HepG2 (cell line): ENCODE results near the gene HNRNPM. TPM values are rescaled to one million over a fixed set of nuclear protein-coding genes. Genes with fewer than 3 reads are reported as not detected.

Experiments
- ASH2L ChIP-seq: fragments of 300-600, 200-600 bp; sonication (generic); IDR thresholded peaks from 2 replicates; pipeline ENCODE4 v1.7.0; 2017; ENCODE audit warnings: low read depth, mild to moderate bottlenecking, moderate library complexity, mixed read lengths, low read length; ENCODE audit not compliant: insufficient read length
- CREBL2 ChIP-seq: sonication (generic); formaldehyde crosslinking; IDR thresholded peaks from 2 replicates; pipeline ENCODE4 v1.8.1; 2023; ENCODE audit warnings: missing genetic modification reagents, mild to moderate bottlenecking, borderline replicate concordance
- FOXA1 ChIP-seq, 2 experiments: fragments of 450-650 bp in 1 of 2; sonication (generic) in 1 of 2; formaldehyde crosslinking in 1 of 2; IDR thresholded peaks; 2 replicates each; pipeline versions ENCODE4 v1.4.0 to v1.6.1; 2016 to 2020; ENCODE audit warnings: missing genetic modification reagents in 1 of 2
- GABPA ChIP-seq, 2 experiments: IDR thresholded peaks; 2 replicates each; pipeline ENCODE4 v1.6.1; 2011 to 2016; ENCODE audit warnings: low read depth in 2 of 2, low read length in 1 of 2, missing biosample characterization in 1 of 2, missing genetic modification characterization in 1 of 2
- MYC ChIP-seq: sonication (generic); formaldehyde crosslinking; IDR thresholded peaks from 2 replicates; pipeline ENCODE4 v1.9.0; 2021; ENCODE audit warnings: missing genetic modification reagents, borderline replicate concordance
- POGK ChIP-seq: sonication (generic); formaldehyde crosslinking; conservative IDR thresholded peaks from 2 replicates; pipeline ENCODE4 v1.8.0; 2022; ENCODE audit warnings: mild to moderate bottlenecking, moderate library complexity, missing genetic modification reagents
- TEAD3 ChIP-seq: optimal IDR thresholded peaks from 2 replicates; pipeline ENCODE3; 2016; ENCODE audit warnings: borderline replicate concordance
- THAP11 ChIP-seq: IDR thresholded peaks from 2 replicates; pipeline ENCODE4 v1.6.1; 2016; ENCODE audit warnings: missing biosample characterization, missing genetic modification reagents
- ZFP37 ChIP-seq: sonication (generic); formaldehyde crosslinking; IDR thresholded peaks from 2 replicates; pipeline ENCODE4 v1.4.0; 2020; ENCODE audit warnings: missing genetic modification reagents, borderline replicate concordance
- ZNF337 ChIP-seq: sonication (generic); formaldehyde crosslinking; IDR thresholded peaks from 2 replicates; pipeline ENCODE4 v1.5.1; 2020; ENCODE audit warnings: missing genetic modification reagents, low read depth, mild to moderate bottlenecking, borderline replicate concordance
- ZNF530 ChIP-seq: sonication (generic); formaldehyde crosslinking; IDR thresholded peaks from 2 replicates; pipeline ENCODE4 v1.5.0; 2020; ENCODE audit warnings: low read depth, mild to moderate bottlenecking, missing genetic modification reagents
- ZNF800 ChIP-seq: sonication (generic); formaldehyde crosslinking; IDR thresholded peaks from 2 replicates; pipeline ENCODE4 v1.4.0; 2020; ENCODE audit warnings: missing genetic modification reagents
- polyA plus RNA-seq, 8 experiments: library from polyadenylated mRNA; depleted of rRNA in 3 of 8; stranded (reverse) in 7 of 8; unstranded in 1 of 8; fragments of >200 nt; fragmentation: Illumina TruSeq in 4 of 8; extraction: Trizol in 4 of 8; gene quantifications; 2 replicates each; pipeline versions ENCODE4 v1.2.1 to v1.2.3, GENCODE V29; 2011 to 2016; ENCODE audit warnings: low read depth in 4 of 8, missing spikeins in 1 of 8, mixed read lengths in 1 of 8; ENCODE audit not compliant: insufficient read depth in 1 of 8
- total RNA-seq, 5 experiments: library from RNA; depleted of rRNA; stranded (reverse); fragments of >200 nt; fragmentation: Illumina TruSeq; extraction: Trizol; gene quantifications; 2 replicates each; pipeline ENCODE4 v1.2.3, GENCODE V29; 2016; ENCODE audit warnings: low read depth in 1 of 5
- TF ChIP-seq, protein P1 (sequence below): sonication (generic); formaldehyde crosslinking; IDR thresholded peaks from 2 replicates; pipeline ENCODE4 v1.4.0; 2020; ENCODE audit warnings: missing genetic modification reagents, borderline replicate concordance
- TF ChIP-seq, protein P2 (sequence below): sonication (generic); formaldehyde crosslinking; IDR thresholded peaks from 2 replicates; pipeline ENCODE4 v1.4.0; 2020; ENCODE audit warnings: missing genetic modification reagents, mild to moderate bottlenecking, borderline replicate concordance

Gene HNRNPM
- total and polyA plus RNA-seq, 2 of the 13 experiments (the other 11 are each of a cell fraction or from before 2014, with no cell fraction given): 56.7 to 102 TPM

GRCh38 chr19:8421484-8422461 is 23.0 kb upstream of the HNRNPM start (continued):
- TF ChIP-seq ZFP37 (CRISPR knock-in tag) (peak; percentile 72; the same call in 1 of the 2 replicates), GABPA (IDR thresholded peaks at IDR 0.05; ENCODE audit: low read depth, low read length) (no peak), GABPA (CRISPR knock-in tag; IDR thresholded peaks at IDR 0.05; ENCODE audit: low read depth) (no peak), ASH2L (peak; percentile 56), ZNF800 (CRISPR knock-in tag) (peak; percentile 19; the same call in 1 of the 2 replicates), MYC (CRISPR knock-in tag) (peak; percentile 37; the same call in 1 of the 2 replicates), TEAD3 (peak; percentile 5), THAP11 (CRISPR knock-in tag) (0 out of 2 replicates have a peak, but pooled peaks have one; percentile 26), CREBL2 (CRISPR knock-in tag) (no peak), POGK (peak; percentile 61; the same call in 1 of the 2 replicates), ZNF337 (CRISPR knock-in tag) (no peak), FOXA1 (IDR thresholded peaks at IDR 0.05) (no peak), FOXA1 (CRISPR knock-in tag; IDR thresholded peaks at IDR 0.05) (peak; percentile 72), ZNF530 (CRISPR knock-in tag) (no peak)
- TF ChIP-seq, protein P1, sequence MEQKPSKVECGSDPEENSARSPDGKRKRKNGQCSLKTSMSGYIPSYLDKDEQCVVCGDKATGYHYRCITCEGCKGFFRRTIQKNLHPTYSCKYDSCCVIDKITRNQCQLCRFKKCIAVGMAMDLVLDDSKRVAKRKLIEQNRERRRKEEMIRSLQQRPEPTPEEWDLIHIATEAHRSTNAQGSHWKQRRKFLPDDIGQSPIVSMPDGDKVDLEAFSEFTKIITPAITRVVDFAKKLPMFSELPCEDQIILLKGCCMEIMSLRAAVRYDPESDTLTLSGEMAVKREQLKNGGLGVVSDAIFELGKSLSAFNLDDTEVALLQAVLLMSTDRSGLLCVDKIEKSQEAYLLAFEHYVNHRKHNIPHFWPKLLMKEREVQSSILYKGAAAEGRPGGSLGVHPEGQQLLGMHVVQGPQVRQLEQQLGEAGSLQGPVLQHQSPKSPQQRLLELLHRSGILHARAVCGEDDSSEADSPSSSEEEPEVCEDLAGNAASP (CRISPR knock-in tag): peak; percentile 60; the same call in 1 of the 2 replicates
- TF ChIP-seq, protein P2, sequence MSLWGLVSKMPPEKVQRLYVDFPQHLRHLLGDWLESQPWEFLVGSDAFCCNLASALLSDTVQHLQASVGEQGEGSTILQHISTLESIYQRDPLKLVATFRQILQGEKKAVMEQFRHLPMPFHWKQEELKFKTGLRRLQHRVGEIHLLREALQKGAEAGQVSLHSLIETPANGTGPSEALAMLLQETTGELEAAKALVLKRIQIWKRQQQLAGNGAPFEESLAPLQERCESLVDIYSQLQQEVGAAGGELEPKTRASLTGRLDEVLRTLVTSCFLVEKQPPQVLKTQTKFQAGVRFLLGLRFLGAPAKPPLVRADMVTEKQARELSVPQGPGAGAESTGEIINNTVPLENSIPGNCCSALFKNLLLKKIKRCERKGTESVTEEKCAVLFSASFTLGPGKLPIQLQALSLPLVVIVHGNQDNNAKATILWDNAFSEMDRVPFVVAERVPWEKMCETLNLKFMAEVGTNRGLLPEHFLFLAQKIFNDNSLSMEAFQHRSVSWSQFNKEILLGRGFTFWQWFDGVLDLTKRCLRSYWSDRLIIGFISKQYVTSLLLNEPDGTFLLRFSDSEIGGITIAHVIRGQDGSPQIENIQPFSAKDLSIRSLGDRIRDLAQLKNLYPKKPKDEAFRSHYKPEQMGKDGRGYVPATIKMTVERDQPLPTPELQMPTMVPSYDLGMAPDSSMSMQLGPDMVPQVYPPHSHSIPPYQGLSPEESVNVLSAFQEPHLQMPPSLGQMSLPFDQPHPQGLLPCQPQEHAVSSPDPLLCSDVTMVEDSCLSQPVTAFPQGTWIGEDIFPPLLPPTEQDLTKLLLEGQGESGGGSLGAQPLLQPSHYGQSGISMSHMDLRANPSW (CRISPR knock-in tag): no peak
